Measurements from ENCODE around the gene PPP2R2D. TPM values are rescaled to one million over a fixed set of nuclear protein-coding genes. Genes with fewer than 3 reads are reported as not detected.
A peak's percentile ranks its signal among the peaks of the same experiment; 100 is the strongest.

Gene PPP2R2D
- total RNA-seq, 1 experiment from 2014 or later, result 35.1 TPM

- peak overlapping the region in 1 of 3 experiments; percentile 6; a peak in 1 of 7 replicates for H3K27ac Mint-ChIP-seq
- peaks cover 3 to 4% of the 10 kb centered on the region in 2 experiments for H3K9me3 Mint-ChIP-seq
- Histone ChIP-seq H3K14ac (ENCODE audit: insufficient read depth, low read length) (no peak overlapping the region), H3K56ac (ENCODE audit: insufficient read length, low read depth, low read length) (no peak overlapping the region), H3K79me2 (ENCODE audit: insufficient read depth, low read length) (no peaks in the 10 kb centered on the region), H3K23ac (ENCODE audit: insufficient read length, low read depth, low read length) (no peak overlapping the region), H3K9ac (ENCODE audit: extremely low read depth, insufficient read length, low read length) (no peak overlapping the region), H3K4me1 (ENCODE audit: insufficient read depth, low read length) (no peaks in the 10 kb centered on the region), H3K4ac (ENCODE audit: low read depth, low read length) (no peak overlapping the region), H3K18ac (ENCODE audit: insufficient read length, low read depth, low read length) (no peak overlapping the region), H2AK5ac (ENCODE audit: insufficient read length, low read length) (no peak overlapping the region), H4K20me1 (ENCODE audit: control insufficient read depth, insufficient read depth, insufficient read length) (no peaks in the 10 kb centered on the region), H3T11ph (ENCODE audit: low read length) (no peak overlapping the region), H2BK5ac (ENCODE audit: insufficient read length, low read length) (no peak overlapping the region), H3K79me1 (ENCODE audit: insufficient read depth, low read depth, low read length, poor library complexity, severe bottlenecking) (no peaks in the 10 kb centered on the region), H3K4me2 (ENCODE audit: insufficient read depth, insufficient read length, low read length) (no peak overlapping the region), H2BK12ac (ENCODE audit: insufficient read length, low read depth, low read length) (no peak overlapping the region), H3K27me3 (ENCODE audit: insufficient read depth, low read length) (no peaks in the 10 kb centered on the region), H3K23me2 (ENCODE audit: insufficient read length, low read depth, low read length, poor library complexity, severe bottlenecking) (no peaks in the 10 kb centered on the region), H3K9me3 (ENCODE audit: control insufficient read depth, low read depth, low read length) (no peaks in the 10 kb centered on the region), H4K8ac (replicated peaks; ENCODE audit: insufficient read length, low read depth, low read length) (no peak overlapping the region), H2BK15ac (ENCODE audit: low read depth, low read length) (no peak overlapping the region), H4K5ac (ENCODE audit: insufficient read length, low read depth, low read length) (no peak overlapping the region), H2BK20ac (ENCODE audit: low read depth, low read length, poor library complexity, severe bottlenecking) (no peak overlapping the region), H2BK120ac (ENCODE audit: low read depth, low read length, poor library complexity, severe bottlenecking) (no peak overlapping the region), H3K27ac (ENCODE audit: insufficient read length, low read depth, low read length) (no peak overlapping the region), H2AFZ (ENCODE audit: low read length) (no peak overlapping the region), H4K91ac (ENCODE audit: insufficient read length, low read depth, low read length) (no peak overlapping the region)
- no peak for TF ChIP-seq CTCF (conservative IDR thresholded peaks at IDR 0.05)
- peaks cover 2 to 5% (median 2%) of the 10 kb centered on the region in 3 experiments; a peak in 6 of 7 replicates for H3K36me3 Mint-ChIP-seq (ENCODE audit: insufficient read depth in 1 of 3, low read depth in 3 of 3)
- peaks cover 3% of the 10 kb centered on the region for H3K27me3 Mint-ChIP-seq (ENCODE audit: low read depth)
- no peak overlapping the region; a peak in 1 of 5 replicates for H3K4me3 Mint-ChIP-seq
- no peak for DNase-seq
- H3K4me1 Mint-ChIP-seq, result 0 out of 4 replicates have a peak, but pooled peaks cover 0 to 5% of the 10 kb centered on the region in 2 experiments
- no CpG with 5 or more reads among the region's 4 CpGs for WGBS (ENCODE audit: extremely low coverage, insufficient read length, low lambda C conversion rate)
Measured at GRCh38 chr10:131862548-131862947, 38.3 kb upstream of the PPP2R2D start.
